ENCODE data around the gene REX1BD. TPM values are rescaled to one million over a fixed set of nuclear protein-coding genes. Genes with fewer than 3 reads are reported as not detected.
A peak's percentile ranks its signal among the peaks of the same experiment; 100 is the strongest.

Gene REX1BD
- total and polyA plus RNA-seq, 2 of the 8 experiments (the other 6 are each of a cell fraction or from before 2014, with no cell fraction given) = 56.8 to 62.7 TPM

GRCh38 chr19:18636969-18637629 lies 48.5 kb downstream of the REX1BD start, which contains the start of gene KLHL26 (continued):
- TF ChIP-seq CHD7 (IDR thresholded peaks at IDR 0.05; ENCODE audit: insufficient replicate concordance, low read length) (no peak), CBX8 (IDR thresholded peaks at IDR 0.05; ENCODE audit: borderline replicate concordance, low read depth, low read length) (no peak), RXRA (IDR thresholded peaks at IDR 0.05; ENCODE audit: insufficient read depth, low read depth, low read length) (no peak), KDM5A (IDR thresholded peaks at IDR 0.05; ENCODE audit: low read length) (peak; percentile 82; the same call in 1 of the 2 replicates), KDM4A (IDR thresholded peaks at IDR 0.05; ENCODE audit: low read depth, low read length, severe bottlenecking) (peak; percentile 42), TEAD4 (IDR thresholded peaks at IDR 0.05; ENCODE audit: low read depth, low read length) (no peak), GTF2F1 (IDR thresholded peaks at IDR 0.05; ENCODE audit: borderline replicate concordance, low read depth, low read length) (no peak), SRF (IDR thresholded peaks at IDR 0.05; ENCODE audit: low read depth, low read length) (no peak), TAF1 (IDR thresholded peaks at IDR 0.05; ENCODE audit: low read depth, low read length) (peak; percentile 90)
- TF ChIP-seq, protein P1, sequence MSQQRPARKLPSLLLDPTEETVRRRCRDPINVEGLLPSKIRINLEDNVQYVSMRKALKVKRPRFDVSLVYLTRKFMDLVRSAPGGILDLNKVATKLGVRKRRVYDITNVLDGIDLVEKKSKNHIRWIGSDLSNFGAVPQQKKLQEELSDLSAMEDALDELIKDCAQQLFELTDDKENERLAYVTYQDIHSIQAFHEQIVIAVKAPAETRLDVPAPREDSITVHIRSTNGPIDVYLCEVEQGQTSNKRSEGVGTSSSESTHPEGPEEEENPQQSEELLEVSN (IDR thresholded peaks at IDR 0.05) = no peak
